NK-92 treated with Interleukin-12 subunit alpha and Interleukin-12 subunit beta, amount 100 ng/mL, for 24 hours (cell line): ENCODE measurements around the gene CPA5.
"Not testable (repeated sequence)": the region's sequence is repeated elsewhere in the genome, so short reads cannot be mapped to it uniquely, and the experiment has no call there.

ENCODE experiments used
- DNase-seq: peaks from one replicate; lab custom pipeline; 2025; lab: John Stamatoyannopoulos, UW

The CPA5 gene

GRCh38 chr7:130344271-130344866 lies at the start of gene CPA5:
Gene CPA5, plus strand, starts transcription at chr7:130344816. Its CDS starts 1,670 bp downstream, at chr7:130346486.
- no peak for DNase-seq

GRCh38 chr7:130296221-130296951 lies 48.2 kb upstream of the CPA5 start:
- DNase-seq: no peak

- DNase-seq: no peak
These were observed 46.7 kb upstream of the CPA5 start for GRCh38 chr7:130297628-130298543.

- DNase-seq: no peak
These were observed 45.9 kb upstream of the CPA5 start for GRCh38 chr7:130298544-130299326.

GRCh38 chr7:130299866-130300265 lies 44.8 kb upstream of the CPA5 start:
- no peak for DNase-seq

GRCh38 chr7:130301501-130302020 lies 43.1 kb upstream of the CPA5 start:
- no peak for DNase-seq

- no peak for DNase-seq
These were observed 42.0 kb upstream of the CPA5 start for GRCh38 chr7:130302649-130303048.

GRCh38 chr7:130303127-130303526 lies 41.5 kb upstream of the CPA5 start:
- DNase-seq: no peak

- DNase-seq: no peak
These were observed 41.1 kb upstream of the CPA5 start for GRCh38 chr7:130303551-130303950.

GRCh38 chr7:130303982-130304381 lies 40.6 kb upstream of the CPA5 start:
- DNase-seq: no peak

GRCh38 chr7:130304878-130305277 lies 39.7 kb upstream of the CPA5 start:
- DNase-seq: no peak

GRCh38 chr7:130305433-130306042 lies 39.1 kb upstream of the CPA5 start:
- DNase-seq: no peak

GRCh38 chr7:130309986-130310385 lies 34.6 kb upstream of the CPA5 start:
- no peak for DNase-seq

GRCh38 chr7:130314305-130314704 lies 30.3 kb upstream of the CPA5 start:
- DNase-seq: no peak

- no peak for DNase-seq
These were observed 25.1 kb upstream of the CPA5 start for GRCh38 chr7:130319541-130319940.

- DNase-seq: not testable (repeated sequence)
These were observed 22.9 kb upstream of the CPA5 start for GRCh38 chr7:130321542-130322229.

- DNase-seq: no peak
These were observed 22.0 kb upstream of the CPA5 start for GRCh38 chr7:130322615-130323014.

- DNase-seq: no peak
These were observed 20.2 kb upstream of the CPA5 start for GRCh38 chr7:130324306-130324943.

- no peak for DNase-seq
These were observed 14.9 kb upstream of the CPA5 start for GRCh38 chr7:130329681-130330080.
